ENCODE measurements around the gene PTK6.

GRCh38 chr20:63486300-63486855, 50.8 kb downstream of the PTK6 start:
- TF ChIP-seq POLR2AphosphoS5 (IDR thresholded peaks at IDR 0.05; ENCODE audit: borderline replicate concordance, low read depth, low read length) (no peak), EZH2 (IDR thresholded peaks at IDR 0.05) (no peak), FOXP2 (optimal IDR thresholded peaks at IDR 0.05; ENCODE audit: control extremely low read depth, extremely low read length, insufficient read depth) (no peak)
